K562 (cell line): ENCODE data around the gene NKAIN4. TPM values are rescaled to one million over a fixed set of nuclear protein-coding genes. Genes with fewer than 3 reads are reported as not detected.
A peak's percentile ranks its signal among the peaks of the same experiment; 100 is the strongest.

Experiments
- ATAC-seq: fragments of 200-7000 bp; cut with Tn5 transposase; 3 replicates; pipeline ENCODE4 v1.9.1; 2020; ENCODE audit warnings: moderate library complexity
- BruUV-seq: library from RNA; stranded (reverse); fragments of 400-500 nt; replicated peaks from 2 replicates; lab custom pipeline; 2021; lab: Mats Ljungman, UMichigan
- CTCF ChIA-PET: fragments of 300-600 bp; formaldehyde crosslinking; extraction: SDS; loops from one replicate; lab custom pipeline; 2021; ENCODE audit warnings: low intra/inter-chr PET ratio; lab: Yijun Ruan, JAX
- POLR2A ChIA-PET: fragments of 300-600, 350-650 bp; sonication (Branson Sonifier 250); formaldehyde crosslinking; extraction: SDS; loops from one replicate; lab custom pipeline; 2021; ENCODE audit warnings: antibody characterized with exemption, inconsistent platforms; lab: Yijun Ruan, JAX
- DNase-seq, 4 experiments: peaks; one replicate each; pipeline versions ENCODE4 v3.0.0 to v3.0.0-alpha.2; 2011 to 2018; ENCODE audit warnings: low spot score in 3 of 4, mixed read lengths in 3 of 4; ENCODE audit errors: extremely low read depth in 1 of 4
- FAIRE-seq: peaks from 2 replicates; lab custom pipeline; 2011; peaks lifted over from hg19 to GRCh38; lab: Jason Lieb, UNC
- H2AFZ ChIP-seq: 2 replicates; pipeline ENCODE4 v1.6.0; 2011; ENCODE audit warnings: low read depth, low read length, control low read depth, inconsistent platforms
- H3K27ac ChIP-seq: fragments of 200-600 bp; 3 replicates; pipeline ENCODE4 v1.8.0; 2011; ENCODE audit warnings: low read depth, mild to moderate bottlenecking, control low read depth, inconsistent platforms, low read length, moderate library complexity, mixed read lengths; ENCODE audit errors: extremely low read depth
- H3K27me3 ChIP-seq, 2 experiments: fragments of 300-600 bp in 1 of 2; 2 replicates in 1 of 2; 3 replicates in 1 of 2; pipeline versions ENCODE4 v1.6.0 to v1.8.0; 2011; ENCODE audit warnings: inconsistent platforms in 2 of 2, low read length in 2 of 2, mild to moderate bottlenecking in 1 of 2, mixed read lengths in 1 of 2, moderate library complexity in 1 of 2; ENCODE audit not compliant: control insufficient read depth in 2 of 2, insufficient read depth in 2 of 2
- H3K36me3 ChIP-seq: fragments of 300-600 bp; 3 replicates; pipeline ENCODE4 v1.8.0; 2011; ENCODE audit warnings: mild to moderate bottlenecking, low read length, inconsistent platforms; ENCODE audit not compliant: control insufficient read depth, insufficient read depth
- H3K4me1 ChIP-seq, 2 experiments: fragments of 200-600 bp in 1 of 2; replicated peaks in 1 of 2; 2 replicates in 1 of 2; 3 replicates in 1 of 2; pipeline versions ENCODE4 v1.5.1 to v1.8.0; 2011; ENCODE audit warnings: inconsistent platforms in 2 of 2, low read length in 2 of 2, mild to moderate bottlenecking in 1 of 2, mixed read lengths in 1 of 2, moderate library complexity in 1 of 2; ENCODE audit not compliant: control insufficient read depth in 2 of 2, insufficient read depth in 2 of 2
- H3K4me2 ChIP-seq: 2 replicates; pipeline ENCODE4 v1.6.1; 2011; ENCODE audit warnings: low read length, control low read depth, inconsistent platforms, mixed read lengths; ENCODE audit not compliant: insufficient read depth
- H3K4me3 ChIP-seq: fragments of 200-600 bp; sonication (generic), shearing (Covaris generic); 2 replicates; pipeline ENCODE4 v1.5.1; 2016; ENCODE audit warnings: control low read depth, inconsistent platforms
- H3K79me2 ChIP-seq: fragments of 200-600 bp; 3 replicates; pipeline ENCODE4 v1.8.0; 2011; ENCODE audit warnings: low read length, inconsistent platforms; ENCODE audit not compliant: control insufficient read depth, insufficient read depth
- H3K9ac ChIP-seq, 2 experiments: 2 replicates each; pipeline versions ENCODE4 v1.6.0 to v1.6.1; 2011; ENCODE audit warnings: low read depth in 2 of 2, low read length in 2 of 2, control low read depth in 1 of 2, inconsistent platforms in 1 of 2, mild to moderate bottlenecking in 1 of 2, mixed read lengths in 1 of 2; ENCODE audit not compliant: insufficient read depth in 1 of 2
- H3K9me1 ChIP-seq: one replicate; pipeline ENCODE4 v1.6.0; 2011; ENCODE audit warnings: inconsistent platforms, mild to moderate bottlenecking, low read length, moderate library complexity; ENCODE audit not compliant: control insufficient read depth, insufficient read depth
- H3K9me3 ChIP-seq: replicated peaks from 2 replicates; pipeline ENCODE4 v1.5.1; 2011; ENCODE audit warnings: low read depth, low read length, inconsistent platforms; ENCODE audit not compliant: control insufficient read depth, insufficient read depth
- H4K20me1 ChIP-seq: replicated peaks from 2 replicates; pipeline ENCODE4 v1.6.1; 2011; ENCODE audit warnings: low read length, inconsistent platforms, mixed read lengths; ENCODE audit not compliant: control insufficient read depth, insufficient read depth
- AFF1 ChIP-seq, 2 experiments: fragments of 450-650 bp; IDR thresholded peaks; 2 replicates each; pipeline ENCODE4 v1.6.1; 2018; ENCODE audit warnings: mild to moderate bottlenecking in 2 of 2, low read depth in 1 of 2; ENCODE audit not compliant: partially characterized antibody in 2 of 2
- CEBPB ChIP-seq: fragments of 450-650 bp; IDR thresholded peaks from 2 replicates; pipeline ENCODE4 v1.6.1; 2016; ENCODE audit warnings: missing genetic modification characterization, missing compliant biosample characterization
- HBP1 ChIP-seq: fragments of 450-650 bp; formaldehyde crosslinking; IDR thresholded peaks from 2 replicates; pipeline ENCODE4 v1.4.0; 2022; ENCODE audit warnings: missing genetic modification characterization
- HNRNPH1 ChIP-seq: fragments of 200-400 bp; formaldehyde crosslinking; optimal IDR thresholded peaks from 2 replicates; pipeline ENCODE3; 2017; ENCODE audit warnings: low read depth, mild to moderate bottlenecking, low read length, moderate library complexity
- POLR2G ChIP-seq: fragments of 200-400 bp; formaldehyde crosslinking; IDR thresholded peaks from 2 replicates; pipeline ENCODE4 v1.6.1; 2017; ENCODE audit warnings: low read depth, mild to moderate bottlenecking, antibody characterized with exemption, low read length, moderate library complexity
- RBFOX2 ChIP-seq: fragments of 200-400 bp; formaldehyde crosslinking; IDR thresholded peaks from 2 replicates; pipeline ENCODE4 v1.6.1; 2017; ENCODE audit warnings: low read depth, mild to moderate bottlenecking, low read length, moderate library complexity
- SIX5 ChIP-seq, 2 experiments: IDR thresholded peaks; 2 replicates each; pipeline ENCODE4 v1.6.1; 2011; ENCODE audit warnings: low read length in 2 of 2, borderline replicate concordance in 1 of 2, low read depth in 1 of 2, mild to moderate bottlenecking in 1 of 2, moderate library complexity in 1 of 2; ENCODE audit not compliant: insufficient read depth in 1 of 2
- TAF9B ChIP-seq: fragments of 450-650 bp; IDR thresholded peaks from 2 replicates; pipeline ENCODE4 v1.6.1; 2018; ENCODE audit warnings: mild to moderate bottlenecking; ENCODE audit not compliant: partially characterized antibody
- TCF7 ChIP-seq: sonication (generic); IDR thresholded peaks from 2 replicates; pipeline ENCODE4 v1.6.1; 2016; ENCODE audit warnings: antibody characterized with exemption, borderline replicate concordance
- VEZF1 ChIP-seq: fragments of 200-800 bp; sonication (Bioruptor generic); IDR thresholded peaks from 2 replicates; pipeline ENCODE4 v1.6.1; 2017; ENCODE audit warnings: missing genetic modification characterization, missing compliant biosample characterization
- ZKSCAN3 ChIP-seq: fragments of 250-450 bp; sonication (Bioruptor Pico); IDR thresholded peaks from 2 replicates; pipeline ENCODE4 v1.4.0; 2020
- ZNF274 ChIP-seq: IDR thresholded peaks from 2 replicates; pipeline ENCODE4 v1.6.1; 2011; ENCODE audit warnings: low read depth, mild to moderate bottlenecking, low read length, moderate library complexity, borderline replicate concordance
- ZNF586 ChIP-seq: fragments of 450-650 bp; formaldehyde crosslinking; conservative IDR thresholded peaks from 2 replicates; pipeline ENCODE4 v1.4.0; 2020; ENCODE audit warnings: mild to moderate bottlenecking, moderate library complexity
- WGBS: fragments of 100-300 bp; shearing (Covaris generic); methylation state at CpG from one replicate; pipeline ENCODE4 v1.1.6; 2016; ENCODE audit warnings: low coverage, mixed read lengths; ENCODE audit not compliant: insufficient coverage; ENCODE audit errors: missing lambda C conversion rate; 5-methylcytosine and 5-hydroxymethylcytosine counted together
- in situ Hi-C: fragments of 300-500 bp; cut with MboI; formaldehyde crosslinking; loops from 4 replicates; pipeline ENCODE4 v1.15.0; 2018; ENCODE audit warnings: inconsistent platforms, mixed read lengths
- intact Hi-C: fragments of 100-400 bp; cut with micrococcal nuclease; formaldehyde crosslinking; loops from 2 replicates; pipeline ENCODE4 v1.14.2; 2022
- polyA plus RNA-seq, 8 experiments: library from polyadenylated mRNA; depleted of rRNA in 4 of 8; stranded (reverse) in 5 of 8; unstranded in 3 of 8; fragments of >200 nt; fragmentation: Nextera tagmentation in 2 of 8; fragmentation: Illumina TruSeq in 1 of 8; extraction: Ambion mirVana in 2 of 8; extraction: Trizol in 1 of 8; gene quantifications; 2 replicates each; pipeline versions ENCODE4 v1.2.1 to v1.2.3, GENCODE V29; 2011 to 2014; ENCODE audit warnings: inconsistent platforms in 1 of 8, missing spikeins in 1 of 8
- total RNA-seq, 7 experiments: library from RNA; depleted of rRNA in 6 of 7; stranded (reverse); fragments of >200 nt in 6 of 7; fragmentation: Illumina TruSeq in 2 of 7; extraction: Trizol in 2 of 7; gene quantifications; 2 replicates each; pipeline versions ENCODE4 v1.2.1 to v1.2.3, GENCODE V29; 2011 to 2021; ENCODE audit warnings: low replicate concordance in 1 of 7

Gene NKAIN4
- total and polyA plus RNA-seq, 9 of the 15 experiments (the other 6 are each of a cell fraction or from before 2014, with no cell fraction given) = not detected

- CTCF ChIA-PET = no interaction called here
- Histone ChIP-seq H3K9ac (no peak overlapping the region), H4K20me1 (peaks cover 15% of the 10 kb centered on the region; the same call in 1 of the 2 replicates), H3K9me1 (peaks cover 4% of the 10 kb centered on the region), H3K36me3 (peaks cover 66% of the 10 kb centered on the region; the same call in 2 of the 3 replicates), H3K9me3 (no peaks in the 10 kb centered on the region), H3K4me3 (no peak overlapping the region), H3K79me2 (no peaks in the 10 kb centered on the region), H2AFZ (no peak overlapping the region), H3K27ac (no peak overlapping the region), H3K4me1 (peaks cover 0 to 45% of the 10 kb centered on the region in 2 experiments; a peak in 2 of 5 replicates), H3K27me3 (no peaks in the 10 kb centered on the region), H3K4me2 (no peak overlapping the region)
- no peak for ATAC-seq
- no peak for TF ChIP-seq ZNF274
- TF ChIP-seq ZNF586 (CRISPR knock-in tag) = no peak
- no peak for TF ChIP-seq HNRNPH1
- TF ChIP-seq TAF9B = no peak
- TF ChIP-seq POLR2G = peak; percentile 65
- no peak for TF ChIP-seq VEZF1 (CRISPR knock-in tag)
- no peak for TF ChIP-seq SIX5 (IDR thresholded peaks at IDR 0.05; ENCODE audit: borderline replicate concordance in 1 of 2, insufficient read depth in 1 of 2, low read depth in 1 of 2, low read length in 2 of 2)
- TF ChIP-seq CEBPB = no peak
- TF ChIP-seq HBP1 (CRISPR knock-in tag) = no peak
- TF ChIP-seq TCF7 = no peak
- no peak for TF ChIP-seq AFF1 (IDR thresholded peaks at IDR 0.05; ENCODE audit: low read depth in 1 of 2, partially characterized antibody in 2 of 2)
- no peak for TF ChIP-seq ZKSCAN3 (CRISPR knock-in tag)
- 0 out of 2 replicates have a peak, but pooled peaks have one; percentile 9 for TF ChIP-seq RBFOX2
- intact Hi-C loops = no loop called here
- WGBS = 94% methylated on average over 22 of the region's 44 CpGs
- BruUV-seq = no TSS peak
- in situ Hi-C loops = no loop called here
- FAIRE-seq = no peak
- DNase-seq = no peak
- POLR2A ChIA-PET = interaction anchor here (0.8 to 1.1 kb wide), 3 partner anchors 8 to 60 kb away, joined by 3 to 5 read pairs (median 4); no protein-coding TSS in a partner anchor
These were observed 31.7 kb upstream of the NKAIN4 start for GRCh38 chr20:63285636-63286615.
